Hepatocyte (in vitro differentiated cells): ENCODE data around the gene N4BP2L2.

Source experiments
- CTCF ChIP-seq: fragments of 200-600 bp; sonication (generic); IDR thresholded peaks from 2 replicates; pipeline ENCODE4 v1.5.1; 2016; ENCODE audit warnings: antibody characterized with exemption, mild to moderate bottlenecking; ENCODE audit not compliant: poor library complexity
- EZH2 ChIP-seq: fragments of 200-600 bp; sonication (generic); IDR thresholded peaks from 2 replicates; pipeline ENCODE4 v1.6.1; 2016; ENCODE audit warnings: antibody characterized with exemption, mild to moderate bottlenecking, borderline replicate concordance
- EZH2phosphoT487 ChIP-seq: fragments of 200-600 bp; sonication (generic); IDR thresholded peaks from one replicate; pipeline ENCODE4 v1.6.1; 2018; ENCODE audit warnings: antibody characterized with exemption, mild to moderate bottlenecking, low read depth, moderate library complexity; ENCODE audit not compliant: unreplicated experiment, severe bottlenecking

GRCh38 chr13:32472194-32472621 lies 66.4 kb downstream of the N4BP2L2 start:
- no peak for TF ChIP-seq CTCF
- TF ChIP-seq EZH2phosphoT487, result no peak
- TF ChIP-seq EZH2, result no peak
